Stomach (tissue), 4 donors: ENCODE measurements around the gene RICTOR.

Experiments used
- CTCF ChIP-seq, 7 experiments: fragments of 450-650 bp in 4 of 7; fragments of 200-600 bp in 3 of 7; sonication (generic) in 3 of 7; IDR thresholded peaks; one replicate each; pipeline ENCODE4 v1.5.1; 2016 to 2019; ENCODE audit warnings: antibody characterized with exemption in 7 of 7, control low read depth in 2 of 7, mild to moderate bottlenecking in 1 of 7
- EP300 ChIP-seq: sonication (generic); formaldehyde crosslinking; IDR thresholded peaks from one replicate; pipeline ENCODE4 v1.6.1; 2017; ENCODE audit warnings: antibody characterized with exemption
- POLR2AphosphoS5 ChIP-seq, 3 donors: sonication (generic); formaldehyde crosslinking; IDR thresholded peaks; one replicate each; pipeline ENCODE4 v1.6.1; 2016; ENCODE audit warnings: antibody characterized with exemption in 3 of 3

GRCh38 chr5:38916802-38917201 lies 157.4 kb downstream of the RICTOR start:
- TF ChIP-seq CTCF (IDR thresholded peaks at IDR 0.05) (no peak), POLR2AphosphoS5 (IDR thresholded peaks at IDR 0.05) (no peak), EP300 (no peak)
